Epidermal melanocyte (primary cell): ENCODE results near the gene RPS6KA2.

Experiments
- DNase-seq: peaks from one replicate; pipeline ENCODE4 v3.0.0; 2011; ENCODE audit warnings: low spot score; ENCODE audit not compliant: insufficient read length

Gene RPS6KA2

GRCh38 chr6:166656230-166657151 is 29.4 kb upstream of the RPS6KA2 start:
- no peak for DNase-seq

DNA sequence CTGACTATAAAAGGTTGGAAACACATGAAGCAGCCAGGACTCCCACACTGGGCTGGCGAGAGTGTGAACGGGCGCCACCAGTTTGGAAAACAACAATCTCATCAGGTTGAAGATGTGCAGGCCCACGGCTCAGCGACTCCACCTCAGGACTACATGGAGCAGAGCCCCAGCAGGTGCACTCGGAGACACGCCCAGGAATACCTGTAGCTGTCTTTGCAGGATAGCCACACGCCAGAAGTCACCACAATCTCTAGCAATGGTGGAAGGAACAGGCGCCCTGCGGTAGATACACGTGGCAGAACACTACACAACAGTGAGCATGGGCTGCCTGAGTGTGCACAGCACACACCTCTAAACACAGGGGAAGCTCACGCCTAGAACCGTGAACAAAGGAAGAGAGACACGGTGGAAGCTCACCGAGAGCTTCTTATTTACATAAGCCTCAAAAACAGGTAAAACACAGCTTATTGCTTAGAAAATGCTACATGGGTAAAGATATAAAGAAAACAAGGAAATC is 28.7 kb upstream of the RPS6KA2 start:
- DNase-seq = no peak

DNA sequence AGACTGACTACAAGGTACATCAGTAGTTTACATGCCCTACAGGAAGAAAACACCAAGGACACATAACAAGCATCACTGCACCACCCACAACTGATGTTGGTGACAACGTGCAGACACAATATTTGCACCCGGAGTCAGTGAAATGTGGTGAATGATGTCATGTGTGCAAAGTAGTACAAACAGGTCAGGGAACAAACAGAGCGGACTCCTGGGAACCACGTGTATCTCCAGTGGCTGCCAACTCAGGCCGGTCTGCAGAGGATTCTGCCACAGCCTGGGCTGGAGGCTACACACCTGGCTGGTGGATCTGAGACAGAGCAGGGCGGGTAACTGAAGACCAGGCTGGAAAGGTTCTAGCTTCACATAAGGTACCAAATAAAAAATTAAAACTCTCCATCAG is 28.2 kb upstream of the RPS6KA2 start:
- DNase-seq = no peak

- DNase-seq = no peak
Measured at GRCh38 chr6:166654573-166654972, 27.5 kb upstream of the RPS6KA2 start.

GRCh38 chr6:166653639-166653941 is 26.5 kb upstream of the RPS6KA2 start:
- no peak for DNase-seq

DNA sequence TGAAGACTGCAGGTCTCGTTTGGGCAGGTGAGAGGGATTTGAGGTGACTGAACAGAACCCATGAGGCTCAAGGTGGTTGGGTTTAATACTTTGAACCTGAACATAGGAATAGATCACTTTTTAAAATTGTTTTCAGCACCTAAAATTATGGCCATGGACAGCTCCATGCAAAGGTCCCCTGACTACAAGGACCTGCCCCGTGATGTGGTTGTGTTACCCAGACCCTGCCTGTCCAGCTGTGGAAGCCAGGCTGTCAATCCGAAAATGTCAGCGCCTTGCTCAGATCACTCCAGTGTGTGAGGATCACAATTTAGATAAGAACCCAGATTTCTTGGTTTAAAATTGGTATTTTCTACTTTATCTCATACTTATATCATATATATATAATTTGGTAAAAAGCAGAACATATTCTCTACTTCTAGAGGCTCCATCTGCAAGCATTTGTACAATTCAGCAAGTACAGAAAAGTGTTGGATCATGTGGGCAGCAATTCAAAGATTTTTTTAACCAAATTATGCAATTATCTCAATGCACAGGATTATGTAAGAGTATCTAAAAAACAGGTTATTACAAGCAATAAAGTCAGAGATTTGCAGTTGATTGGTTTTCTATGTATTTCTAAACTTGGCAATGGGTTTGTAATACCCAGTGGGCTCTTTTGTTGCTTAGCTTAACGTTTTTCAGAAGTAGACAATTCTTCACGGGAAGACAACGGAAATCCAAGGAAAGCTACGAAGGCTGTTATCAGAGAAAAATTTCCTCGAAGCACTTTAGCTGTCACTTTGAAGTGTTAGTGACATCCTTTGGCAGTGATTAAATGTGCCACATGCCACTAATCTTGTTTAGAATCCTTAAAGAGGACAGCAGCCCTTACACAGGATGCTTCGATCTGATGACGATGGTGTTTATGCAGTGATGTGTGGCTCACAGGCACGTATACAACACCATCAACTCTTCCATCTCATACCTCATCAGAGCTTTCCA is 24.1 kb upstream of the RPS6KA2 start:
- no peak for DNase-seq

GRCh38 chr6:166650047-166650446 is 23.0 kb upstream of the RPS6KA2 start:
- DNase-seq = no peak

- no peak for DNase-seq
Measured at GRCh38 chr6:166648846-166649245, 21.8 kb upstream of the RPS6KA2 start.

GRCh38 chr6:166647896-166648295 is 20.8 kb upstream of the RPS6KA2 start:
- no peak for DNase-seq

DNA sequence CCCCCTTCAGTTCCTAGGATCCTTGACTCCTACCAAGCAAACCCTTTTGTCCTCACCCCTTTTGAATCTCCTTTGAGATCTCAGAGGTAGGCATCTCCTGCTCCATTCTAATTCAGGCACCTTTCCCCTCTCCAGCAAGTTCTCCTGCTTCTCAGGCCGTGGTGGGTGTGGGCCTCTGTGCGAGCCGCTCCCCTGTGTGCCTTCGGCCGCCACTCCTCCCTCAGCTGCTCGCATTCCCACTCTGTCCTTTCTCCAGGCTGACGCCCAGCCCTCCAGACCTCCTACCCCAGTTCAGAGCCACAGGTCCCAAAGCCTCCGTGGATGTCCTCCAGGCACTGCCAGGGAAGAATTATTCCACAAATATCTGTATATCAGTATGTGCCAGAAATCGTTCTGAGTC is 19.7 kb upstream of the RPS6KA2 start:
- DNase-seq = no peak

- no peak for DNase-seq
Measured at GRCh38 chr6:166645896-166646295, 18.8 kb upstream of the RPS6KA2 start.

DNA sequence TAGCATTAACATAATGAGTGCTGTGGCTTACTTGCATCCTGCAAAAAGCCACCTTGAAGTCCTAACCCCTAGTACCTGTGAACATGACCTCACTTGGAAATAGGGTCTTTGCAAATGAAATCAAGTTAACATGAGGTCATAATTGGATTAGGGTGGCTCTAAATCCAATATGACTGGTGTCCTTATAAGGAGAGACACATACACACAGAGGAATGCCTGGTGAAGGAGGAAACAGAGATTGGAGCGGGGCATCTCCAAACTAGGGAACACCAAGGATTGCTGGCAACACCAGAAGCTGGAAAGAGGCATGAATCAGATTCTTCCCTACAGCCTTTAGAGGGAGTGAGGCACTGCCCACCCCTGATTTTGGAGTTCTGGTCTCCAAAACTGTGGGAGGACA is 17.6 kb upstream of the RPS6KA2 start:
- no peak for DNase-seq

GRCh38 chr6:166643891-166644590 is 17.0 kb upstream of the RPS6KA2 start:
- DNase-seq = no peak

DNA sequence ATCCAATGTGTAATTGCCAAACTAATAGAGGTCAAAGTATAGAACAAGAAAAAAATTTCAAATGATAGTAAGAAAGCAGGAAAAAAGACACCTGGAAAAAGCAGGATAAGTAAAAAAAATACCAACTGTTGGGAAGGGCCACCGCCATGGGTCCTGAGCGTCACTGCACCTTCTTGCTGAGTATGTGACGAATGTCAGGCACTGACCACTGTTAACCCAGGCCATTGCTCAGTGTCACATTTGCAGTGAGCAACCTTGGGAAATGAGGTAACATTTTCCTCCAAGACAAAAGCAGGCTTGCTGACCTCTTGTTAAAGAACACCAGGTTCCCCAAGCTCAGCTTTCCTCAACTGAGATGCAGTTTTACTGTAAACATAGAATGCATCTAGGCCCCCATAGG is 15.6 kb upstream of the RPS6KA2 start:
- DNase-seq = no peak

DNA sequence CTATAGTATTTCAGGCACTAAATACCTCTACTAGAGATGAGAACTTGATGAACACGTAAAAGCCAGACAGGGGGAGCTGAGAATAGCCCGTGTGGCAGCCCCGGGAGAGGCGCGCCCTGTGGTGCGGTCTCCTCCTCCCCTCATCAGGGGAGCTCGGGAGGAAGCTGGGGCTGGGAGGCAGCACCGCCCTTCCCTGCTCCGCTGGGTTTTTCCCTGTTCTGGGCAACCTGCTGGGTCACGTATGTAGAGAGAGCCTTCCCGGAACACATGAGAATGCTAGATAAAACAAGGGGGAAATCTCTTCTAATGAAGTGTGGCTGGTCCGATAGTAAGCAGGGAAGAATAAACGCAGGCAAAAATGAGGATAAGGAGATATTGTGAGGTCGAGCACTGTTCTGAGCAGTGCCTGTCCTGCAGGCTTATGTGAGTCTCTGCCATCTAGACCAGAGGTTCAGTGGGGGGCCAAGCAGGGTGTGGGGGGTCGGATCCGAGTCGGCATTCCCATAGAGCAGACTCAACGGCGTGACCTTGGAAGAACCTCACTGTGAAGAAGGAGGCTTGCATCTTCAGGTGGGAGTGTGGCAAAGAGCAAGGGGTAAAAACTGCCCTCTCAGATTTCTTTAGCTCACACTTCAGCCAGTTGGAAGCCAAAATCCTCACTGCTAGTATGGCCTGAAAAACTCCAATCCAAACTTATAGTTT is 13.4 kb upstream of the RPS6KA2 start:
- DNase-seq = no peak

DNA sequence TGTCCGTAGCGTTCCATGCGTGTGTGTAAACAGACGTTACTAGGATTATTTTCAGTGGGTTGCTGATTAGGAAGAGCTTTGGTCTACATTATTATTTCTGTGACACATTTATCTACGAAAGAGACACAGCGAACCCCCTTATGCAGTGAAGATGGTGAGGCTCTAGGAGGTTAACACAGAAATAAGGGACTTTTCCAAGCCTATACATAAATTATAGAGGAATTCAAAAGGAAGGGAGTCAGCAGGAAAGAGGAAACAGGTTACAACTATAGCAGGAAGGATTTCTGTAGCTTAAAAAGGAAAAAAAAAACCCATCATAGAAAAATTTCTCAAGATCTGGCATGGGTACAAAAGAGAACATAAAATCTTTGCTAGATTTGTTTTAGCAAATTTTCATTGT is 12.9 kb upstream of the RPS6KA2 start:
- DNase-seq = no peak

DNA sequence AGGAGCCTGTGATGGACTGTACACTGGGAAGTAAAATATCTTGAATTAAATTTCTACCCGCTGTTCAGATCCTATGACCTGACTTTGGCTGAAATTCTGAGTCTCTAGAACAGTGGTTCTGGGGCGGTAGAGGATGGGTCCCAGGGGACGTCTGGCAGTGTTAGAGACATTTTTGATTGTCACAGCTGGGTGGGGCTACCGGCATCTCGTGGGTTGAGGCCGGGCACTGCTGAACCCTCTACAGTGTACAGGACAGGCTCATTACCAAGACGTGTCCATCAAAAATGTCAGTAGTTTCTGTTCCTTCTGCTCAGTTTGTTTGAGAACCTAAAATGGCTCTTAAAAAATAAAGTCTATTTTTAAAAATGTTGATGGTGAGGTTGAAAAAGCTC is 11.5 kb upstream of the RPS6KA2 start:
- DNase-seq = no peak

DNA sequence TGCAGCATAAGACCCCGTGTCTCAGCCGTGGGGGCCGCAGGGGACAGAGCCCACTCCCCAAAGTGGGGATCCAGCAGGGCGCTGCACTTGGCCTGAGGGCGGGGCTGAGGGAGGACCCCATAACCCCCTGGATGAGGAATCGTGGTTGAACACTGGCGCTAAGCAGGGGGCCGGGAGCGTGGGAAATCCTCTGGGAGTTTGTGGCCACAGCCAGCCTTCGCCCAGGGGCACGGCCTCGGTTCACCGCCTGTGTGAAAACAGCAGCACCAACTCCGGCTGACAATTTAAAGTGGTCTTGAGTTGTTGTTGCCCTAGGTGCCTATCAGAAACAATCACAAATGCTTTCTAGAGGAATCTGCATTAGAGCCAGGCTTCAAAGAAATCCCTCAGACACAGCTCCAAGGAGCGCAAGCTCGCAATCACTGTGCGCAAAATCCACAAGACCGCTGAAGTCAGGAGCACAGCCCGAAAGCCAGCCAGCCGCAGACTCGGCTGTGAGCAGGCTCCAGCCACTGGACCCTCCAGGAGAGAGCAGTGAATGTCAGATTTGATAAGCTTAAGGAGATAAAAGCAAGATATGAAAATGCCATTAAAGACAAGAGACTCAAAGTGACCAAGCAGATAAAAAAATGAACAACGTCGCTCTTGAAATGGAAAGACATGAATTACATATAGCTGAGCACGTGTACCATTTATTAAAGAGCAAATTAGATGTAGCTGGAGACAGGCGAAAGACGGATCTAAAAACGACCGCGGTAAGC is 10.9 kb upstream of the RPS6KA2 start:
- DNase-seq = no peak

GRCh38 chr6:166636934-166637333 is 9.9 kb upstream of the RPS6KA2 start:
- no peak for DNase-seq
